Heart left ventricle (tissue), 13 donors: Measurements from ENCODE around the gene CCDC66.

Source experiments
- POLR2A ChIP-seq, 2 donors: fragments of 450-650 bp; IDR thresholded peaks; one replicate each; pipeline ENCODE4 v1.6.1; 2017; ENCODE audit warnings: antibody characterized with exemption in 2 of 2, mild to moderate bottlenecking in 2 of 2, moderate library complexity in 2 of 2
- TF ChIP-seq, protein P1 (sequence below), 12 donors: fragments of 200-600 bp; sonication (generic) in 4 of 12; IDR thresholded peaks; one replicate each; pipeline versions ENCODE4 v1.5.0 to v1.8.0; 2018 to 2022; ENCODE audit warnings: antibody characterized with exemption in 12 of 12, mild to moderate bottlenecking in 5 of 12
- donor health status: ischemic (EF 13 %, LVEDD 7.1; RV severe dilation, severe dysfunction).
- donor health status: DM: no; HTN: yes; CAD: no.
- donor health status: DM: no; HTN: no; CAD: no.
- donor health status: ischemic (EF 25% LVEDD 6.9; RV normal size, moderate dysfunction).
- donor health status: ischemic (EF 25% LVEDD 5.7; RV mildly dilated, moderate dysfunction).
- donor health status: ischemic (EF 35%, LVEDD 5.7; RV mildly dilated, moderate dysfunction).
- donor health status: nonischemic (EF 11% LVEDD 7.7; RV severe dilation, severe dysfunction).
- donor health status: DM: yes; HTN: yes; CAD: no.
- donor health status: PGD.
- donor health status: ischemic (EF 29% LVEDD 5.4; RV normal size, mild dysfunction).
- donor health status: nonischemic (EF 23%, LVEDD 6.1; RV moderate dilation, normal function).

DNA sequence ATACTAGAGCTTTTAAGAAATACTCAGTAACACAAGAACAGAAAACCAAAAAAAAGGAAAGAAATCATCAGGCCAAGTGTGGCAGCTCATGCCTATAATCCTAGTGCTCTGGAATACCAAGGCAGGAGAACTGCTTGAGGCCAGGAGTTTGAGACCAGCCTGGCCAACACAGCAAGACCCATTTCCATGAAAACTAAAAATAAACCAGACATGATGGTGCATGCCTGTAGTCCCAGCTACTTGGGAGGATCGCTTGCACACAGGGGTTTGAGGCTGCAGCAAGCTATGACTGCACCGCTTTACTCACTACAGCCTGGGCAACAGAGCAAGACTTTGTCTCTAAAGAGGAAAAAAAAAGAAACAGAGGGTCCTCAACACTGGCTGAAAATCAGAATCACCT is 107.8 kb downstream of the CCDC66 start:
- TF ChIP-seq, protein P1, sequence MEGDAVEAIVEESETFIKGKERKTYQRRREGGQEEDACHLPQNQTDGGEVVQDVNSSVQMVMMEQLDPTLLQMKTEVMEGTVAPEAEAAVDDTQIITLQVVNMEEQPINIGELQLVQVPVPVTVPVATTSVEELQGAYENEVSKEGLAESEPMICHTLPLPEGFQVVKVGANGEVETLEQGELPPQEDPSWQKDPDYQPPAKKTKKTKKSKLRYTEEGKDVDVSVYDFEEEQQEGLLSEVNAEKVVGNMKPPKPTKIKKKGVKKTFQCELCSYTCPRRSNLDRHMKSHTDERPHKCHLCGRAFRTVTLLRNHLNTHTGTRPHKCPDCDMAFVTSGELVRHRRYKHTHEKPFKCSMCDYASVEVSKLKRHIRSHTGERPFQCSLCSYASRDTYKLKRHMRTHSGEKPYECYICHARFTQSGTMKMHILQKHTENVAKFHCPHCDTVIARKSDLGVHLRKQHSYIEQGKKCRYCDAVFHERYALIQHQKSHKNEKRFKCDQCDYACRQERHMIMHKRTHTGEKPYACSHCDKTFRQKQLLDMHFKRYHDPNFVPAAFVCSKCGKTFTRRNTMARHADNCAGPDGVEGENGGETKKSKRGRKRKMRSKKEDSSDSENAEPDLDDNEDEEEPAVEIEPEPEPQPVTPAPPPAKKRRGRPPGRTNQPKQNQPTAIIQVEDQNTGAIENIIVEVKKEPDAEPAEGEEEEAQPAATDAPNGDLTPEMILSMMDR (IDR thresholded peaks at IDR 0.05): no peak
- TF ChIP-seq POLR2A (IDR thresholded peaks at IDR 0.05): no peak
